K562 (cell line): ENCODE results near the gene OPA3. TPM values are rescaled to one million over a fixed set of nuclear protein-coding genes. Genes with fewer than 3 reads are reported as not detected.
A peak's percentile ranks its signal among the peaks of the same experiment; 100 is the strongest.

Experiments
- CBX8 ChIP-seq: fragments of 200-600 bp; sonication (generic); IDR thresholded peaks from 2 replicates; pipeline ENCODE4 v1.6.1; 2012; ENCODE audit warnings: borderline replicate concordance, mixed run types, low read depth, mild to moderate bottlenecking, moderate library complexity, mixed read lengths, low read length, control low read depth, inconsistent platforms; ENCODE audit not compliant: poor library complexity, severe bottlenecking; ENCODE audit errors: extremely low read depth
- CSDE1 ChIP-seq, 2 experiments: fragments of 450-650 bp; IDR thresholded peaks; 2 replicates each; pipeline ENCODE4 v1.6.1; 2016; ENCODE audit warnings: mild to moderate bottlenecking in 1 of 2
- ELK1 ChIP-seq: sonication (generic); formaldehyde crosslinking; IDR thresholded peaks from 2 replicates; pipeline ENCODE4 v1.8.1; 2022; ENCODE audit warnings: missing genetic modification reagents
- HNRNPUL1 ChIP-seq: fragments of 200-400 bp; formaldehyde crosslinking; IDR thresholded peaks from 2 replicates; pipeline ENCODE4 v1.6.1; 2017; ENCODE audit warnings: low read length
- KDM1A ChIP-seq, 2 experiments: fragments of 450-650 bp; IDR thresholded peaks; 2 replicates each; pipeline ENCODE4 v1.6.1; 2016; ENCODE audit warnings: mild to moderate bottlenecking in 2 of 2
- MITF ChIP-seq: IDR thresholded peaks from 2 replicates; pipeline ENCODE4 v1.6.1; 2014; ENCODE audit warnings: antibody characterized with exemption
- POLR2G ChIP-seq: fragments of 200-400 bp; formaldehyde crosslinking; IDR thresholded peaks from 2 replicates; pipeline ENCODE4 v1.6.1; 2017; ENCODE audit warnings: low read depth, mild to moderate bottlenecking, antibody characterized with exemption, low read length, moderate library complexity
- POU5F1 ChIP-seq: fragments of 150-350 bp; IDR thresholded peaks from 2 replicates; pipeline ENCODE4 v1.6.1; 2014; ENCODE audit warnings: borderline replicate concordance, low read length, low read depth, mild to moderate bottlenecking; ENCODE audit not compliant: partially characterized antibody
- RB1 ChIP-seq: fragments of 450-650 bp; IDR thresholded peaks from 2 replicates; pipeline ENCODE4 v1.6.1; 2017; ENCODE audit warnings: low read depth, mild to moderate bottlenecking
- RBM17 ChIP-seq: fragments of 200-400 bp; formaldehyde crosslinking; IDR thresholded peaks from 2 replicates; pipeline ENCODE4 v1.6.1; 2017; ENCODE audit warnings: low read depth, mild to moderate bottlenecking, low read length, borderline replicate concordance
- RBM22 ChIP-seq: fragments of 200-400 bp; formaldehyde crosslinking; IDR thresholded peaks from 2 replicates; pipeline ENCODE4 v1.6.1; 2018; ENCODE audit warnings: low read length, low read depth; ENCODE audit not compliant: poor library complexity, severe bottlenecking
- SMARCA4 ChIP-seq: fragments of 450-650 bp; IDR thresholded peaks from 2 replicates; pipeline ENCODE4 v1.6.1; 2016
- SUPT5H ChIP-seq: fragments of 450-650 bp; IDR thresholded peaks from 2 replicates; pipeline ENCODE4 v1.6.1; 2016
- ZKSCAN8 ChIP-seq: fragments of 200-800 bp; sonication (Bioruptor generic); IDR thresholded peaks from 2 replicates; pipeline ENCODE4 v1.6.1; 2016; ENCODE audit warnings: missing genetic modification characterization, missing compliant biosample characterization
- ZNF395 ChIP-seq: fragments of 200-800 bp; sonication (Bioruptor generic); IDR thresholded peaks from 2 replicates; pipeline ENCODE4 v1.6.1; 2017; ENCODE audit warnings: missing genetic modification characterization, missing compliant biosample characterization
- ZNF408 ChIP-seq: fragments of 250-450 bp; sonication (Bioruptor Pico); IDR thresholded peaks from 2 replicates; pipeline ENCODE4 v1.4.0; 2020; ENCODE audit warnings: low read depth, mild to moderate bottlenecking, moderate library complexity
- ZNF639 ChIP-seq, 2 experiments: fragments of 200-800 bp in 1 of 2; sonication (Bioruptor generic) in 1 of 2; sonication (generic) in 1 of 2; formaldehyde crosslinking in 1 of 2; IDR thresholded peaks in 1 of 2; conservative IDR thresholded peaks in 1 of 2; 2 replicates each; pipeline versions ENCODE4 v1.5.0 to v1.6.1; 2016 to 2020; ENCODE audit warnings: missing compliant biosample characterization in 1 of 2, missing genetic modification characterization in 1 of 2, missing genetic modification reagents in 1 of 2
- polyA plus RNA-seq, 8 experiments: library from polyadenylated mRNA; depleted of rRNA in 4 of 8; stranded (reverse) in 5 of 8; unstranded in 3 of 8; fragments of >200 nt; fragmentation: Nextera tagmentation in 2 of 8; fragmentation: Illumina TruSeq in 1 of 8; extraction: Ambion mirVana in 2 of 8; extraction: Trizol in 1 of 8; gene quantifications; 2 replicates each; pipeline versions ENCODE4 v1.2.1 to v1.2.3, GENCODE V29; 2011 to 2014; ENCODE audit warnings: inconsistent platforms in 1 of 8, missing spikeins in 1 of 8
- total RNA-seq, 7 experiments: library from RNA; depleted of rRNA in 6 of 7; stranded (reverse); fragments of >200 nt in 6 of 7; fragmentation: Illumina TruSeq in 2 of 7; extraction: Trizol in 2 of 7; gene quantifications; 2 replicates each; pipeline versions ENCODE4 v1.2.1 to v1.2.3, GENCODE V29; 2011 to 2021; ENCODE audit warnings: low replicate concordance in 1 of 7
- TF ChIP-seq, protein P1 (sequence below): fragments of 450-650 bp; IDR thresholded peaks from 2 replicates; pipeline ENCODE4 v1.6.1; 2017; ENCODE audit warnings: antibody characterized with exemption

OPA3 gene
- total and polyA plus RNA-seq, 9 of the 15 experiments (the other 6 are each of a cell fraction or from before 2014, with no cell fraction given), result 1.4 to 18.8 (median 9.0) TPM

DNA sequence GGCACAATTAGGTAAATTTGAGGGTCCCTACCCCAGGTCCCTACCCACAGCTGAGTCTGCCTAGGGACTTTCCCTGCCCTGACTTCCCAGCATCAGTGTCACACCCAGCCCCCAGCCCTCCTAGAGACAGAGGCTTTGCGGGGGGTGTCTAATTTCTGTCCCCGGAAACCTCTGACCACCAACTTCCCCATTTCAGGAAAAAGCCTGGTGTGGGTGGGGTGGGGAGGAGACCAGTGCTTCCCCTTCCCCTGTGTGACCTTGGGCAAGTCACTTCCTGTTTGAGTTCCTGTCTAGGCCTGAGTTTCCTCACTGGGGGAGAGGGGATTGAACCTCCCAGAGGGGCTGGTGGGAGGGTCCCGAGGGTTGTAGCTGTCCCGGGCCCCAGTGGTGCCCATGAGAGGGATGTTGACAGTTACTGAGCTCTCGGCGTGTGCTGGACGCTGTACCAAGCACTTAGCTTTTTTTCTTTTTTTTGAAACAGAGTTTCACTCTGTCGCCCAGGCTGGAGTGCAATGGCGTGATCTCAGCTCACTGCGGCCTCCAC lies 69.4 kb downstream of the OPA3 start (continued):
- no peak for TF ChIP-seq RB1
- TF ChIP-seq SMARCA4, result peak; percentile 64; the same call in 1 of the 2 replicates
- TF ChIP-seq KDM1A (IDR thresholded peaks at IDR 0.05), result no peak
- TF ChIP-seq ZNF395 (CRISPR knock-in tag), result 0 out of 2 replicates have a peak, but pooled peaks have one; percentile 16
- TF ChIP-seq, protein P1, sequence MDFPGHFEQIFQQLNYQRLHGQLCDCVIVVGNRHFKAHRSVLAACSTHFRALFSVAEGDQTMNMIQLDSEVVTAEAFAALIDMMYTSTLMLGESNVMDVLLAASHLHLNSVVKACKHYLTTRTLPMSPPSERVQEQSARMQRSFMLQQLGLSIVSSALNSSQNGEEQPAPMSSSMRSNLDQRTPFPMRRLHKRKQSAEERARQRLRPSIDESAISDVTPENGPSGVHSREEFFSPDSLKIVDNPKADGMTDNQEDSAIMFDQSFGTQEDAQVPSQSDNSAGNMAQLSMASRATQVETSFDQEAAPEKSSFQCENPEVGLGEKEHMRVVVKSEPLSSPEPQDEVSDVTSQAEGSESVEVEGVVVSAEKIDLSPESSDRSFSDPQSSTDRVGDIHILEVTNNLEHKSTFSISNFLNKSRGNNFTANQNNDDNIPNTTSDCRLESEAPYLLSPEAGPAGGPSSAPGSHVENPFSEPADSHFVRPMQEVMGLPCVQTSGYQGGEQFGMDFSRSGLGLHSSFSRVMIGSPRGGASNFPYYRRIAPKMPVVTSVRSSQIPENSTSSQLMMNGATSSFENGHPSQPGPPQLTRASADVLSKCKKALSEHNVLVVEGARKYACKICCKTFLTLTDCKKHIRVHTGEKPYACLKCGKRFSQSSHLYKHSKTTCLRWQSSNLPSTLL, result no peak
- no peak for TF ChIP-seq CBX8
- no peak for TF ChIP-seq POLR2G
- TF ChIP-seq HNRNPUL1, result no peak
- no peak for TF ChIP-seq ZNF408 (CRISPR knock-in tag)
- peak; percentile 25 for TF ChIP-seq RBM22
- TF ChIP-seq POU5F1, result no peak
- TF ChIP-seq CSDE1 (IDR thresholded peaks at IDR 0.05), result no peak
- no peak for TF ChIP-seq RBM17
- no peak for TF ChIP-seq ELK1 (CRISPR knock-in tag)
- no peak for TF ChIP-seq ZKSCAN8
- TF ChIP-seq ZNF639 (CRISPR knock-in tag; conservative IDR thresholded peaks at IDR 0.05 in 1 of 2, IDR thresholded peaks at IDR 0.05 in 1 of 2), result no peak
- no peak for TF ChIP-seq MITF
- no peak for TF ChIP-seq SUPT5H
